Measurements from ENCODE around the gene WASF1. TPM values are rescaled to one million over a fixed set of nuclear protein-coding genes. Genes with fewer than 3 reads are reported as not detected.

The WASF1 gene
- total and polyA plus RNA-seq, 7 donors, result 0.47 to 5.3 (median 0.97) TPM

DNA sequence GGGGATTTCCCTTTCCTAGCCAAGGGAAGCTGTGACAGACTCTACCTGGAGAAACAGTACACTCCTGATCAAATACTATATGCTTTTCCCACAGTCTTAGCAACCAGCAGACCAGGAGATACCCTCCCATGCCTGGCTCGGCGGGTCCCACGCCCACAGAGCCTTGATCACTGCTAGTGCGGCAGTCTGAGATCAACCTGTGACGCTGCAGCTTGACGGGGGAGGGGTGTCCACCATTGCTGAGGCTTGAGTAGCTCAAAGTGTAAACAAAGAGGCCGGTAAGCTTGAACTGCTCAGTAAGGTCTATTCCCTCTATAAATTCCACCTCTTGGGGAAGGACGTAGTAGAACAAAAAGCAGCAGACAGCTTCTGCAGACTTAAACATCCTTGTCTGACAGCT lies 63.2 kb downstream of the WASF1 start:
- 78 to 87% (median 83%) methylated on average over 8 of the region's 8 CpGs for whole genome bisulfite sequencing, 3 donors
- Histone ChIP-seq H3K9me3 (no peaks in the 10 kb centered on the region), H3K4me1 (no peaks in the 10 kb centered on the region), H3K27ac (no peak overlapping the region), H3K36me3 (ENCODE audit: insufficient read depth in 1 of 2, low read depth in 1 of 2) (no peaks in the 10 kb centered on the region), H3K4me3 (no peak overlapping the region), H3K27me3 (ENCODE audit: insufficient read depth in 3 of 3, low read length in 2 of 3) (no peaks in the 10 kb centered on the region)
- no peak for ATAC-seq
- TF ChIP-seq, protein P1, sequence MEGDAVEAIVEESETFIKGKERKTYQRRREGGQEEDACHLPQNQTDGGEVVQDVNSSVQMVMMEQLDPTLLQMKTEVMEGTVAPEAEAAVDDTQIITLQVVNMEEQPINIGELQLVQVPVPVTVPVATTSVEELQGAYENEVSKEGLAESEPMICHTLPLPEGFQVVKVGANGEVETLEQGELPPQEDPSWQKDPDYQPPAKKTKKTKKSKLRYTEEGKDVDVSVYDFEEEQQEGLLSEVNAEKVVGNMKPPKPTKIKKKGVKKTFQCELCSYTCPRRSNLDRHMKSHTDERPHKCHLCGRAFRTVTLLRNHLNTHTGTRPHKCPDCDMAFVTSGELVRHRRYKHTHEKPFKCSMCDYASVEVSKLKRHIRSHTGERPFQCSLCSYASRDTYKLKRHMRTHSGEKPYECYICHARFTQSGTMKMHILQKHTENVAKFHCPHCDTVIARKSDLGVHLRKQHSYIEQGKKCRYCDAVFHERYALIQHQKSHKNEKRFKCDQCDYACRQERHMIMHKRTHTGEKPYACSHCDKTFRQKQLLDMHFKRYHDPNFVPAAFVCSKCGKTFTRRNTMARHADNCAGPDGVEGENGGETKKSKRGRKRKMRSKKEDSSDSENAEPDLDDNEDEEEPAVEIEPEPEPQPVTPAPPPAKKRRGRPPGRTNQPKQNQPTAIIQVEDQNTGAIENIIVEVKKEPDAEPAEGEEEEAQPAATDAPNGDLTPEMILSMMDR (IDR thresholded peaks at IDR 0.05), result no peak
- intact Hi-C loops (cut with DNase I), result no loop called here
- no peak for DNase-seq

DNA sequence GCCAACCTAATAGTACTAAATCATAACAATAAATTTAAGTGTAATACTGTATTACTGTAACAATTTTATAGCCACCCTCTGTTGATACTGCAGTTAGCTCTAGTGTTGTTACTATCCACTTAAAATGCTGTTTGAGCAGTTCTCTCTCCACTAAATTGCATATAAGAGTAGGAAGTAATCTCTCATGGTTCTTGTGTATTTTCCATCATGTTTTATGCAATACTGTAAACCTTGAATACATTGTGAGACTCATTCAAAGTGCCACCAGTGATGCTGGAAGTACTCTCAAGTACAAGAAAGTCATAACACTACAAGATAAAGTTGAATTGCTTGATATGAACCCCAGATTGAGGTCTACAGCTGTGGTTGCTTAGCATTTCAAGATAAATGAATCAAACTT lies 65.5 kb downstream of the WASF1 start:
- intact Hi-C loops (cut with DNase I), result no loop called here
- no peak overlapping the region for H3K4me3 ChIP-seq
- TF ChIP-seq, protein P1 (IDR thresholded peaks at IDR 0.05), result no peak
- no peaks in the 10 kb centered on the region for H3K27me3 ChIP-seq (ENCODE audit: insufficient read depth in 3 of 3, low read length in 2 of 3)
- H3K9me3 ChIP-seq, result no peaks in the 10 kb centered on the region
- H3K36me3 ChIP-seq (ENCODE audit: insufficient read depth in 1 of 2, low read depth in 1 of 2), result no peaks in the 10 kb centered on the region
- no peak overlapping the region for H3K27ac ChIP-seq
- no peak for ATAC-seq
- H3K4me1 ChIP-seq, result no peaks in the 10 kb centered on the region
- DNase-seq, result no peak

DNA sequence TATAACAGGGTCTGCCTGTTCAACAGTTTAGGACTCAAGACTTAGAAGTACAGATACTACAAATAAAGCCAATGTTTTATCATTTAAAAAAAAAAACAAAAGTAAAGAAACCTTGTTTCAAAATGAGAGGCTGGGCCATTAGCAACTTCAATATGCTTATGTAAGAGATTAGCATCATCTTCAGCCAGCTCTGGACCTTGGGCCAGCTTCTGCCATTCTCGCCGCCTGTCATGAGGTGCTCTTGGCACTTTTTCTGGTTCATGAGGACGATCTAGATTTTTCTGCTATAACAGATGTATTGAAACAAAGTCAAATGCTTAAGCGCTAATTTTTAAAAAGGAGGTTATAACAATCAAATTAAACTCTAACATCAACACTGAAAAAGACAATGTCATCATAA lies 74.2 kb downstream of the WASF1 start:
- Histone ChIP-seq H3K27ac (no peak overlapping the region), H3K4me1 (no peaks in the 10 kb centered on the region), H3K27me3 (ENCODE audit: insufficient read depth in 3 of 3, low read length in 2 of 3) (no peaks in the 10 kb centered on the region), H3K9me3 (no peaks in the 10 kb centered on the region), H3K36me3 (ENCODE audit: insufficient read depth in 1 of 2, low read depth in 1 of 2) (no peaks in the 10 kb centered on the region), H3K4me3 (no peak overlapping the region)
- ATAC-seq, result no peak
- TF ChIP-seq, protein P1 (IDR thresholded peaks at IDR 0.05), result no peak
- intact Hi-C loops (cut with DNase I), result no loop called here
- WGBS, 3 donors, result 75 to 87% (median 78%) methylated on average over 4 of the region's 4 CpGs
- DNase-seq, result no peak

DNA sequence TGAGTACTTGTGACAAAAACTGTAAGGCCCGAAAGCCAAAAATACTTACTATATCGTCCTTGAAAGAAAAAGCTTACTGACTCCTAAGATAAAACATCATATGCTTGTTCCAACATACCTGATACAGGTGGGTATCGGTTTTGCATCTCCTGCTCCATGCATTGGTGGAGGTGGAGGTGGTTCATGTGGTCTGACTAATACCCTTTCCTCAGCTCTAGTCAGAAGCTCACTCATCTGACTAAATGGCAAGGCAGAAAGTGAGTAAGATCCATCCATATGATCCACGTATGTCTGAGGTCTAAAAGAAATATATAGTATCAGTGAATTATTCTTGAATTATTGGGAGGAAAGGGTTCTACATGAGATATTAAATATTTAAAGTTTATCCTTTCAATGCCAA lies 76.2 kb downstream of the WASF1 start:
- TF ChIP-seq, protein P1 (IDR thresholded peaks at IDR 0.05), result no peak
- H3K9me3 ChIP-seq, result no peaks in the 10 kb centered on the region
- no peak overlapping the region for H3K27ac ChIP-seq
- H3K4me1 ChIP-seq, result no peaks in the 10 kb centered on the region
- intact Hi-C loops (cut with DNase I), result no loop called here
- H3K36me3 ChIP-seq (ENCODE audit: insufficient read depth in 1 of 2, low read depth in 1 of 2), result no peaks in the 10 kb centered on the region
- 91 to 96% (median 94%) methylated on average over 4 of the region's 4 CpGs for WGBS, 3 donors
- no peak for ATAC-seq
- no peaks in the 10 kb centered on the region for H3K27me3 ChIP-seq (ENCODE audit: insufficient read depth in 3 of 3, low read length in 2 of 3)
- DNase-seq, result no peak
- no peak overlapping the region for H3K4me3 ChIP-seq

DNA sequence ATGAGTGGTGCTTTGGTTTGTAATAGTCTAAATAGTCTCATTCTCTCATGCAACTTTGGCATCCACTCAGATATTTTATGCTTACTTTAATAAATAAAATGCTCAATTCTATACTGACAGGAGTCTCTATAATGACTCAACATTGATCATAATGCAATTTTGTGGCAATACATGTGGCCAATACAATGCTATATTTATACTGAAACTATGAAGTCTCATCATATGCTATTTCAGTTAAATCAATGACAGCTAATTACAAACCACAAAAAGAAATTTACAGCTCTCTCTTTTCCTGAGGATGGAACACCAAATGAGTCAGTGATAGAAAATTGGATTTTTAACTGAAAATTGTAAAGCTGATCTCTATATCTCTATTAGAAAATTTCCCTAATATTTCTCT lies 77.1 kb downstream of the WASF1 start:
- H3K27me3 ChIP-seq (ENCODE audit: insufficient read depth in 3 of 3, low read length in 2 of 3), result no peaks in the 10 kb centered on the region
- no peaks in the 10 kb centered on the region for H3K9me3 ChIP-seq
- no peaks in the 10 kb centered on the region for H3K36me3 ChIP-seq (ENCODE audit: insufficient read depth in 1 of 2, low read depth in 1 of 2)
- H3K27ac ChIP-seq, result no peak overlapping the region
- intact Hi-C loops (cut with DNase I), result no loop called here
- no peak for ATAC-seq
- TF ChIP-seq, protein P1 (IDR thresholded peaks at IDR 0.05), result no peak
- no peaks in the 10 kb centered on the region for H3K4me1 ChIP-seq
- no peak overlapping the region for H3K4me3 ChIP-seq
- no peak for DNase-seq
